ENCODE measurements around the gene DKC1.

DKC1 gene

DNA sequence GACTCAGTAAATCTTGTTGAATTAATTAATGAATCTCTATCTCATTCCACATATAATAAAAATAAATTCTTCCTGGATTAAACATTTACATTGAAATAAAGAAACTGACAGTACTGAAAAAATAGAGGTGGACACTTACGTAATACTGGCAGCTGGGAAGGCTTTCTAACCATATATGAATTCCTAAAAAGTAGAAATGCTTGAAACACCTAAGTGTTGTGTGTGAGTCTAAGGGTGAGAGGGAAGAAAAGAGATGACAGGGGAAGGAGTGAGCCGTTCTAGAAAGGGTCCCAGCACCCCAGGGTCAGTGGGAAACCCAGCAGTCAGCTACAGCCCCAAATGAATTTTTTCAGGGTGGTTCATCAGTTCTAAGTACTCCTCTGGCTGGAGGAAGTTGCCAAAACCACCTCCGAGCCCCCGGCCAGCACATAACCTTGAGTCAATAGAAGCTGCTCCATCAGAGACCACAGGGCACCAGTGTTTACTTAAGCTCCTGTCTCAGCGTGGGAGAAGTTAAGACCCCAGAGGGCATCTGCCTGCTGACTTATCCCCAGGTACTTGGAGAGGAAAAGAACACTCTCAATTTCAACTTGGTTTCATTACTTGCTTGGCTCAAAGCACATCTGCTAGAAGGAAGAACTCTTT is 30.1 kb upstream of the DKC1 start:
- no peak overlapping the region for H3K4me3 ChIP-seq
- no peaks in the 10 kb centered on the region for H3K36me3 ChIP-seq (ENCODE audit: insufficient read depth, low read length)
- H3K27ac ChIP-seq = no peak overlapping the region
- H3K9ac ChIP-seq (ENCODE audit: insufficient read length) = no peak overlapping the region
- TF ChIP-seq EZH2 (IDR thresholded peaks at IDR 0.05) (no peak), POLR2AphosphoS5 (IDR thresholded peaks at IDR 0.05; ENCODE audit: borderline replicate concordance, low read depth, low read length) (no peak), FOXP2 (optimal IDR thresholded peaks at IDR 0.05; ENCODE audit: control extremely low read depth, extremely low read length, insufficient read depth) (no peak)
- no peaks in the 10 kb centered on the region for H3K9me3 ChIP-seq (ENCODE audit: low read depth, low read length)
- no peak for DNase-seq (ENCODE audit: low read depth, low spot score)

- H3K36me3 ChIP-seq (ENCODE audit: insufficient read depth, low read length) = no peaks in the 10 kb centered on the region
- H3K9me3 ChIP-seq (ENCODE audit: low read depth, low read length) = no peaks in the 10 kb centered on the region
- no peak overlapping the region for H3K9ac ChIP-seq (ENCODE audit: insufficient read length)
- no peak overlapping the region for H3K4me3 ChIP-seq
- no peak for DNase-seq (ENCODE audit: low read depth, low spot score)
- no peak for TF ChIP-seq EZH2 (IDR thresholded peaks at IDR 0.05)
- TF ChIP-seq POLR2AphosphoS5 (IDR thresholded peaks at IDR 0.05; ENCODE audit: borderline replicate concordance, low read depth, low read length) = no peak
- TF ChIP-seq FOXP2 (optimal IDR thresholded peaks at IDR 0.05; ENCODE audit: control extremely low read depth, extremely low read length, insufficient read depth) = no peak
- no peak overlapping the region for H3K27ac ChIP-seq
Measured at GRCh38 chrX:154733066-154733425, 29.6 kb upstream of the DKC1 start.

- Histone ChIP-seq H3K9me3 (ENCODE audit: low read depth, low read length) (no peaks in the 10 kb centered on the region), H3K36me3 (ENCODE audit: insufficient read depth, low read length) (no peaks in the 10 kb centered on the region), H3K4me3 (no peak overlapping the region), H3K27ac (no peak overlapping the region), H3K9ac (ENCODE audit: insufficient read length) (no peak overlapping the region)
- TF ChIP-seq FOXP2 (optimal IDR thresholded peaks at IDR 0.05; ENCODE audit: control extremely low read depth, extremely low read length, insufficient read depth) = no peak
- DNase-seq (ENCODE audit: low read depth, low spot score) = no peak
Measured at GRCh38 chrX:154734061-154734781, 28.4 kb upstream of the DKC1 start.

DNA sequence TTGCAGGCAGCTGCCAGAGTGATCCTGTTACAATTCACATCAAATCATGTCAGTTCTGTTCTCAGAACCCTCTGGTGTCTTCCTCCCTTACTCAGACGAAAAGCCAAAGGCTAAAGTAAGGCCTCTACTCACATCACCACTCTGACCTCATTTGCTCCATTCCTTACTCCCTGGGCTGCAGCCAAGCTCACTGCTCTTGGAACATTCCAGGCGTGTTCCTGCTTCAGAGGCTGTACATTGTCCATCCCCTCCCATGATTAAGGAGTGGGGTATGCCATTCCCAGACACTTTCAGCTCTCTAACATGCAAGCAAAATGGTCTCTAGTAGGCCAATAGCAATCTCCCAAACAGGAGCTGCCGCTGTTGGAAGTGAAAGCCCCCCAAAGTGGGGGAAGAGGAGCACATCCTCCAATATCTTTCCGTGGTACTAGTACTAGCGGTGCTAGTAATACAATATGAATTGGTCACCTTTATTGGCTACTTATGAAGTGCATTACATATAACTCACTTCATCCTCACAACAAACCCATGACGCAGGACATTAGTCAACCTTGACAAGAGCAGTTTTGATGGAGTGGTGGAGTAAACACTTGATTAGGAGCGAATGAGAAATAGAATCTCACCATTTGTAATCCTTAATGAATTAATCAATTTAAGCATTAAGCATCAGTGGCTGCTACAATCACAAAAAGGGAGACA is 26.8 kb upstream of the DKC1 start:
- DNase-seq (ENCODE audit: low read depth, low spot score) = no peak
- no peaks in the 10 kb centered on the region for H3K9me3 ChIP-seq (ENCODE audit: low read depth, low read length)
- no peak overlapping the region for H3K9ac ChIP-seq (ENCODE audit: insufficient read length)
- H3K4me3 ChIP-seq = no peak overlapping the region
- H3K27ac ChIP-seq = no peak overlapping the region
- no peaks in the 10 kb centered on the region for H3K36me3 ChIP-seq (ENCODE audit: insufficient read depth, low read length)
- TF ChIP-seq EZH2 (IDR thresholded peaks at IDR 0.05) = no peak
- TF ChIP-seq FOXP2 (optimal IDR thresholded peaks at IDR 0.05; ENCODE audit: control extremely low read depth, extremely low read length, insufficient read depth) = no peak
- TF ChIP-seq POLR2AphosphoS5 (IDR thresholded peaks at IDR 0.05; ENCODE audit: borderline replicate concordance, low read depth, low read length) = no peak

DNA sequence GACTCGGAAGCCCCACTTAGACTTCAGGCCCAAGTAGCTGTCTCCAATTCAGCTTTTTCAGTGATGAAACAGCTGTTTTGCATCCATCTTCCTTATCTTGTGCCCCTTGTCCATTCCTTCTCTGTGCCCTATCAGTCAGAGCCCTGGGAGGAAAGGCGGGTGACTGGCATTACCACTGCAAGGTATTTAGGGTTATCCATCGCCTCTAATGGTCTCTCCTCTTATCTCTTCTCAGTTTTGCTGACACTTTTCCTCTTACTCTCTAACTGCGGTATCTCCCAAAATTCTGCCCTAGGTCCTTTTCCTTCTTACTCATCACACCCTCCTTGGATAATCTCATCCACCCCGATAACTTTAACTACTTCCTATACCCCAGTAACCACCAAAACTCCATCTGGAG is 25.5 kb upstream of the DKC1 start:
- Histone ChIP-seq H3K4me3 (no peak overlapping the region), H3K36me3 (ENCODE audit: insufficient read depth, low read length) (no peaks in the 10 kb centered on the region), H3K9me3 (ENCODE audit: low read depth, low read length) (no peaks in the 10 kb centered on the region), H3K27ac (no peak overlapping the region), H3K9ac (ENCODE audit: insufficient read length) (no peak overlapping the region)
- TF ChIP-seq POLR2AphosphoS5 (IDR thresholded peaks at IDR 0.05; ENCODE audit: borderline replicate concordance, low read depth, low read length) = no peak
- TF ChIP-seq EZH2 (IDR thresholded peaks at IDR 0.05) = no peak
- no peak for TF ChIP-seq FOXP2 (optimal IDR thresholded peaks at IDR 0.05; ENCODE audit: control extremely low read depth, extremely low read length, insufficient read depth)
- DNase-seq (ENCODE audit: low read depth, low spot score) = no peak

DNA sequence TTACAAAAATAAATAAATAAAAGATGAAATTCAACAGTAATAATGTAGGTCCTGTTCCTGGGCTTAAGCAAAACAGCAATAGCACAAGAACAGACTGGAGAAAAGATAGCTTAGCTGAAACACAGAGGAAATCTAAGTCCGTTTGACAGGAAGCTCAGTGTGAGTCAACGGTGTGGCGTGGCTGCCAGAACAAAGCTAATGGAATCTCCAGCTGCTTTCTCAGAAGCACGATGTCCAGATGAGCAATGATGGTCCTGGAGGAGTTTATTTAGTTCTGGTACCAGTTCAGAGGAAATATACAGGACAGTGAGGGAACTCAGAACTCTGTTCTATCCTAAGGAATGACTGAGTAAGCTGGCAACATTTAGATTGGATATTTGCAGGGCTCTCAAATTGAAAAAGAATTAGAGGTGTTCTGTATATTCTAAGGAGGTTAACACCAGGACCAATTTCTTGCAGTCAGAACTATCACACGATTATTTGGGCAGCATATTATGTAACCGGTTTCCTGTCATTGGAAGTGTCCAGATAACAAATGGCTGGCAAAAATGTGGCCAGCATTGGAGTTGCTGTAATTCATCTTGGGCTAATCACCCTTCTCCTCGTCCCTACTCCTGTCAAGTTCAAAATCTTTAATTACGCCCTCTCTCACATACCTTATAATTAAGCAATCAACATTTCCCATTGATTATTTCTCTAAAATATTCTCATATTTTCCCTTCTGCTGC is 24.5 kb upstream of the DKC1 start:
- Histone ChIP-seq H3K9me3 (ENCODE audit: low read depth, low read length) (no peaks in the 10 kb centered on the region), H3K9ac (ENCODE audit: insufficient read length) (no peak overlapping the region), H3K27ac (no peak overlapping the region), H3K4me3 (no peak overlapping the region), H3K36me3 (ENCODE audit: insufficient read depth, low read length) (no peaks in the 10 kb centered on the region)
- TF ChIP-seq FOXP2 (optimal IDR thresholded peaks at IDR 0.05; ENCODE audit: control extremely low read depth, extremely low read length, insufficient read depth) (no peak), POLR2AphosphoS5 (IDR thresholded peaks at IDR 0.05; ENCODE audit: borderline replicate concordance, low read depth, low read length) (no peak), EZH2 (IDR thresholded peaks at IDR 0.05) (no peak)
- no peak for DNase-seq (ENCODE audit: low read depth, low spot score)

GRCh38 chrX:154739952-154740465 is 22.7 kb upstream of the DKC1 start:
- H3K27ac ChIP-seq = no peak overlapping the region
- TF ChIP-seq POLR2AphosphoS5 (IDR thresholded peaks at IDR 0.05; ENCODE audit: borderline replicate concordance, low read depth, low read length) (no peak), FOXP2 (optimal IDR thresholded peaks at IDR 0.05; ENCODE audit: control extremely low read depth, extremely low read length, insufficient read depth) (no peak), EZH2 (IDR thresholded peaks at IDR 0.05) (no peak)
- no peak for DNase-seq (ENCODE audit: low read depth, low spot score)
- no peaks in the 10 kb centered on the region for H3K9me3 ChIP-seq (ENCODE audit: low read depth, low read length)
- H3K9ac ChIP-seq (ENCODE audit: insufficient read length) = no peak overlapping the region
- H3K36me3 ChIP-seq (ENCODE audit: insufficient read depth, low read length) = no peaks in the 10 kb centered on the region
- H3K4me3 ChIP-seq = no peak overlapping the region

- no peak for DNase-seq (ENCODE audit: low read depth, low spot score)
- H3K4me3 ChIP-seq = no peak overlapping the region
- no peaks in the 10 kb centered on the region for H3K36me3 ChIP-seq (ENCODE audit: insufficient read depth, low read length)
- no peak overlapping the region for H3K27ac ChIP-seq
- no peak for TF ChIP-seq FOXP2 (optimal IDR thresholded peaks at IDR 0.05; ENCODE audit: control extremely low read depth, extremely low read length, insufficient read depth)
- no peak for TF ChIP-seq POLR2AphosphoS5 (IDR thresholded peaks at IDR 0.05; ENCODE audit: borderline replicate concordance, low read depth, low read length)
- TF ChIP-seq EZH2 (IDR thresholded peaks at IDR 0.05) = no peak
- H3K9ac ChIP-seq (ENCODE audit: insufficient read length) = no peak overlapping the region
- H3K9me3 ChIP-seq (ENCODE audit: low read depth, low read length) = no peaks in the 10 kb centered on the region
Measured at GRCh38 chrX:154742613-154743012, 20.1 kb upstream of the DKC1 start.

All from SK-N-MC (cell line).